IMR-90 (cell line): ENCODE data around the gene ATP10B.

Source experiments
- MAFK ChIP-seq: IDR thresholded peaks from 2 replicates; pipeline ENCODE4 v1.6.1; 2012; ENCODE audit warnings: low read depth, low read length, improper control_type of control experiment
- MXI1 ChIP-seq: IDR thresholded peaks from 2 replicates; pipeline ENCODE4 v1.6.1; 2012; ENCODE audit warnings: low read depth, mild to moderate bottlenecking, low read length, moderate library complexity, borderline replicate concordance
- POLR2A ChIP-seq: IDR thresholded peaks from 2 replicates; pipeline ENCODE4 v1.6.1; 2012; ENCODE audit warnings: mild to moderate bottlenecking, low read depth, low read length
- TF ChIP-seq, protein P1 (sequence below): conservative IDR thresholded peaks from 2 replicates; pipeline ENCODE4 v1.5.1; 2012; ENCODE audit warnings: mild to moderate bottlenecking, low read depth, low read length, improper control_type of control experiment

DNA sequence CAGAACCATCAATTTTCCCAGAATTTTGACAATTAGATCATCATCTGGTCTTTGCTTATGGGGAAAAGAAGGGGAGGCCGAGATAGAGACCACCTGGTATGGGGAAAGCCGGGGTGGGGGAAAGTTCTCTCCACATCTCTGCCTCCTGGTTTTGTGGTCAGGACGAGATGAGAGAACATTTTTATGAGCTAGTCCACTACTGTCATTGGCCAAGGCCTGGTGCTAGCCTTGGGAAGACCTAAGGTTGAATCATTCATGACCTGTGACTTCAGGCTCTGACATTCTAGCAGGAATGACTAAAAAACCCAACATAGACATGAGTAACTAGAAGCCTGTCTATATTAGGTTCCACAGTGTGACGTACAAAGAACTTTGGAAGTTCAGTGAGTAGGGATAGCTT is 295.2 kb downstream of the ATP10B start:
- TF ChIP-seq, protein P1, sequence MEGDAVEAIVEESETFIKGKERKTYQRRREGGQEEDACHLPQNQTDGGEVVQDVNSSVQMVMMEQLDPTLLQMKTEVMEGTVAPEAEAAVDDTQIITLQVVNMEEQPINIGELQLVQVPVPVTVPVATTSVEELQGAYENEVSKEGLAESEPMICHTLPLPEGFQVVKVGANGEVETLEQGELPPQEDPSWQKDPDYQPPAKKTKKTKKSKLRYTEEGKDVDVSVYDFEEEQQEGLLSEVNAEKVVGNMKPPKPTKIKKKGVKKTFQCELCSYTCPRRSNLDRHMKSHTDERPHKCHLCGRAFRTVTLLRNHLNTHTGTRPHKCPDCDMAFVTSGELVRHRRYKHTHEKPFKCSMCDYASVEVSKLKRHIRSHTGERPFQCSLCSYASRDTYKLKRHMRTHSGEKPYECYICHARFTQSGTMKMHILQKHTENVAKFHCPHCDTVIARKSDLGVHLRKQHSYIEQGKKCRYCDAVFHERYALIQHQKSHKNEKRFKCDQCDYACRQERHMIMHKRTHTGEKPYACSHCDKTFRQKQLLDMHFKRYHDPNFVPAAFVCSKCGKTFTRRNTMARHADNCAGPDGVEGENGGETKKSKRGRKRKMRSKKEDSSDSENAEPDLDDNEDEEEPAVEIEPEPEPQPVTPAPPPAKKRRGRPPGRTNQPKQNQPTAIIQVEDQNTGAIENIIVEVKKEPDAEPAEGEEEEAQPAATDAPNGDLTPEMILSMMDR: no peak
- TF ChIP-seq MAFK: no peak
- no peak for TF ChIP-seq MXI1
- TF ChIP-seq POLR2A: no peak
